ENCODE measurements around the gene RCAN2. TPM values are rescaled to one million over a fixed set of nuclear protein-coding genes. Genes with fewer than 3 reads are reported as not detected.

RCAN2 gene
- total and polyA plus RNA-seq, 9 donors: 12.0 to 75.3 (median 16.7) TPM

DNA sequence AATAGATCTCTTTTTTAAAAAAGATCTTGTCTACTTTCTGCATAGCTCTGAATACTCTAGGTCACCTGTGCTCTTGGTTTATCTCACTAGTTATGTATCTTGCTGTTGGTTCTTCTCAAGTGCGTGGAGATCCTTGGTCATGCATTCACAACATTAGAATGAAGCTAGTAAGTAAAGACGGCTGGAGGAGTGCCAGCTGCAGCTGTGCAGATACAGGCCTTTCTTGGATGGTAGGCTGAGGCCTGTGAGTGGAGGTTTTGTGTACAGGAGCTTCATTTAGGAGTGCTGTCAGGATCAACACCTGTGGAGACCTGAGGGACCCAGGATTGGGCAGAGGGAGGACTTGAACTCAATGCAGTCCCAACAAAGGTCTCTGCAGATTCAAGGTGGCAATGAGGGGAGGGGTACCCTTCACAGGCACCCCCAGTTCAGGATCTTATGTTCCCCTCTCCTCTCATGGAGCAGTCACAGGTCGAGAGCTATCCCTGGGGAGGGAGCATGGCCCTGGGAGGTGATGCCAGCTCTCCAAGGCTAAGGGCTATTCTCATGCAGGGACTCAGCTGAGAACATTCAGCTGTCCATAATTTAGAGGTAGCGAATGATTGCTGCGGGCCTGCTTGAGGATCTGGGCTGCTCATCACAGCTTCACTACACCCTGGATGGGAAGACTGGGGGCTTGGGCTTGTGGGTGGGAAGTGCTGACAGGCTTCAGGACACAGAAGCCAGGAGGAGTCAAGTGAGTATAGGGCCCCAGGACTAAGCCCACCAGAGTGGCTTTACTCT is 221.6 kb downstream of the RCAN2 start:
- Histone ChIP-seq H3K36me3 (no peaks in the 10 kb centered on the region), H3K4me1 (ENCODE audit: insufficient read depth) (peaks cover 7% of the 10 kb centered on the region), H3K9me3 (no peaks in the 10 kb centered on the region), H3K27ac (no peak overlapping the region), H3K4me3 (no peak overlapping the region), H3K27me3 (no peaks in the 10 kb centered on the region)
- no peak for TF ChIP-seq CTCF (IDR thresholded peaks at IDR 0.05)
- TF ChIP-seq POLR2A (IDR thresholded peaks at IDR 0.05): no peak
- TF ChIP-seq EP300 (IDR thresholded peaks at IDR 0.05): no peak
- WGBS, 3 donors: 51 to 58% (median 57%) methylated on average over 5 of the region's 5 CpGs
- peak; percentile 53 to 75 (median 70) for DNase-seq
- intact Hi-C loops (cut with DNase I): no loop called here

DNA sequence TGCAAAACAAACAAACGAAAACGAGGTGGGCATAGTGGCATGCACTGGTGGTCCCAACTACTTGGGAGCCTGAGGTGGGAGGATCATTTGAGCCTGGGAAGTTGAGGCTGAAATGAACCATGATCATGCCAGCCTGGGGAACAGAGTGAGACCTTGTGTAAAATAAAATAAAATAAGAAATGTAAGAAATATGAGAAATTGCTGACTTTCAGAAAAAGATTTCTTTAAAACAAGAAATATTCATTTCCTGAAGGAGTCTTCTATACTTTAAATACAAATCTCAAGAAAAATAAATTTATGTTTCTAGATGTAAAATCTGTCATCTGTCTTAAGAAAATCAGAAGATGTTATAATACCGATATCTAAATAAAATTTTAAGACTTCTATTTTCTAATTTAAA is 223.7 kb downstream of the RCAN2 start:
- Histone ChIP-seq H3K27ac (no peak overlapping the region), H3K27me3 (no peaks in the 10 kb centered on the region), H3K4me3 (no peak overlapping the region), H3K4me1 (ENCODE audit: insufficient read depth) (peaks cover 10% of the 10 kb centered on the region), H3K9me3 (no peaks in the 10 kb centered on the region), H3K36me3 (no peaks in the 10 kb centered on the region)
- intact Hi-C loops (cut with DNase I): no loop called here
- 76 to 92% (median 88%) methylated on average over 3 of the region's 3 CpGs for WGBS, 3 donors
- no peak for DNase-seq
- TF ChIP-seq EP300 (IDR thresholded peaks at IDR 0.05): no peak
- TF ChIP-seq CTCF (IDR thresholded peaks at IDR 0.05): no peak
- TF ChIP-seq POLR2A (IDR thresholded peaks at IDR 0.05): no peak

GRCh38 chr6:46265373-46265772 is 225.9 kb downstream of the RCAN2 start:
- Histone ChIP-seq H3K4me1 (ENCODE audit: insufficient read depth) (peaks cover 10% of the 10 kb centered on the region), H3K27ac (no peak overlapping the region), H3K4me3 (no peak overlapping the region), H3K27me3 (no peaks in the 10 kb centered on the region), H3K36me3 (no peaks in the 10 kb centered on the region), H3K9me3 (no peaks in the 10 kb centered on the region)
- 89 to 100% (median 95%) methylated on average over 2 of the region's 2 CpGs for WGBS, 3 donors
- TF ChIP-seq CTCF (IDR thresholded peaks at IDR 0.05) (no peak), EP300 (IDR thresholded peaks at IDR 0.05) (no peak), POLR2A (IDR thresholded peaks at IDR 0.05) (no peak)
- intact Hi-C loops (cut with DNase I): no loop called here
- no peak for DNase-seq

- no peaks in the 10 kb centered on the region for H3K27me3 ChIP-seq
- no peaks in the 10 kb centered on the region for H3K36me3 ChIP-seq
- WGBS, 3 donors: 5 to 13% (median 9%) methylated on average over 1 of the region's 1 CpG
- no peak for TF ChIP-seq CTCF (IDR thresholded peaks at IDR 0.05)
- no peak for TF ChIP-seq EP300 (IDR thresholded peaks at IDR 0.05)
- no peak for TF ChIP-seq POLR2A (IDR thresholded peaks at IDR 0.05)
- H3K27ac ChIP-seq: no peak overlapping the region
- DNase-seq: no peak
- H3K4me3 ChIP-seq: no peak overlapping the region
- intact Hi-C loops (cut with DNase I): no loop called here
- peaks cover 5% of the 10 kb centered on the region for H3K4me1 ChIP-seq (ENCODE audit: insufficient read depth)
- H3K9me3 ChIP-seq: no peaks in the 10 kb centered on the region
Measured at GRCh38 chr6:46263707-46264086, 227.6 kb downstream of the RCAN2 start.

Measured in ovary (tissue), 9 donors.